Smooth muscle cell (in vitro differentiated cells): Measurements from ENCODE around the gene MRPL23. TPM values are rescaled to one million over a fixed set of nuclear protein-coding genes. Genes with fewer than 3 reads are reported as not detected.

Experiments
- DNase-seq: peaks from one replicate; lab custom pipeline; 2025; ENCODE audit not compliant: unreplicated experiment; lab: John Stamatoyannopoulos, UW
- H2AFZ ChIP-seq: fragments of 200-600 bp; sonication (generic); 2 replicates; pipeline ENCODE4 v1.6.0; 2016; ENCODE audit warnings: antibody characterized with exemption, low read depth, mild to moderate bottlenecking
- H3F3A ChIP-seq: fragments of 200-600 bp; sonication (generic); 2 replicates; pipeline ENCODE4 v1.6.0; 2017; ENCODE audit warnings: antibody characterized with exemption, low read depth
- H3K27ac ChIP-seq: fragments of 200-600 bp; sonication (generic); 2 replicates; pipeline ENCODE4 v1.5.1; 2016; ENCODE audit warnings: low read depth, mild to moderate bottlenecking
- H3K27me3 ChIP-seq: fragments of 200-600 bp; sonication (generic); 2 replicates; pipeline ENCODE4 v1.6.1; 2016; ENCODE audit warnings: low read depth, mild to moderate bottlenecking
- H3K36me3 ChIP-seq: fragments of 200-600 bp; sonication (generic); 2 replicates; pipeline ENCODE4 v1.5.1; 2016; ENCODE audit warnings: low read depth
- H3K4me1 ChIP-seq: fragments of 200-600 bp; sonication (generic); 2 replicates; pipeline ENCODE4 v1.5.1; 2016; ENCODE audit warnings: low read depth
- H3K4me2 ChIP-seq: fragments of 200-600 bp; sonication (generic); 2 replicates; pipeline ENCODE4 v1.6.0; 2016; ENCODE audit warnings: mild to moderate bottlenecking
- H3K4me3 ChIP-seq: fragments of 200-600 bp; sonication (generic); 2 replicates; pipeline ENCODE4 v1.5.1; 2016; ENCODE audit warnings: mild to moderate bottlenecking
- H3K79me2 ChIP-seq: fragments of 200-600 bp; sonication (generic); 2 replicates; pipeline ENCODE4 v1.6.0; 2016; ENCODE audit warnings: low read depth, mild to moderate bottlenecking
- H3K9ac ChIP-seq: fragments of 200-600 bp; sonication (generic); 2 replicates; pipeline ENCODE4 v1.6.0; 2016; ENCODE audit warnings: low read depth
- H3K9me3 ChIP-seq: fragments of 200-600 bp; sonication (generic); replicated peaks from 2 replicates; pipeline ENCODE4 v1.5.1; 2016; ENCODE audit warnings: low read depth
- H4K20me1 ChIP-seq: fragments of 200-600 bp; sonication (generic); 2 replicates; pipeline ENCODE4 v1.6.0; 2016; ENCODE audit warnings: low read depth
- CTCF ChIP-seq: fragments of 200-600 bp; sonication (generic); IDR thresholded peaks from 2 replicates; pipeline ENCODE4 v1.5.1; 2017; ENCODE audit warnings: borderline replicate concordance, mild to moderate bottlenecking, antibody characterized with exemption; ENCODE audit not compliant: insufficient read depth, poor library complexity, severe bottlenecking
- WGBS: methylation state at CpG from one replicate; pipeline ENCODE4 v1.1.7; 2016; ENCODE audit warnings: low lambda C conversion rate; 5-methylcytosine and 5-hydroxymethylcytosine counted together
- polyA plus RNA-seq: library from polyadenylated mRNA; unstranded; fragments of >200 nt; fragmentation: Nextera tagmentation; extraction: Ambion mirVana; gene quantifications from 2 replicates; pipeline ENCODE4 v1.2.1, GENCODE V29; 2016
- total RNA-seq: library from RNA; depleted of rRNA; stranded (reverse); fragments of >200 nt; gene quantifications from 2 replicates; pipeline ENCODE4 v1.2.3, GENCODE V29; 2014

Gene MRPL23
- total and polyA plus RNA-seq, 2 experiments from 2014 or later: 38.8 to 51.6 TPM

DNA sequence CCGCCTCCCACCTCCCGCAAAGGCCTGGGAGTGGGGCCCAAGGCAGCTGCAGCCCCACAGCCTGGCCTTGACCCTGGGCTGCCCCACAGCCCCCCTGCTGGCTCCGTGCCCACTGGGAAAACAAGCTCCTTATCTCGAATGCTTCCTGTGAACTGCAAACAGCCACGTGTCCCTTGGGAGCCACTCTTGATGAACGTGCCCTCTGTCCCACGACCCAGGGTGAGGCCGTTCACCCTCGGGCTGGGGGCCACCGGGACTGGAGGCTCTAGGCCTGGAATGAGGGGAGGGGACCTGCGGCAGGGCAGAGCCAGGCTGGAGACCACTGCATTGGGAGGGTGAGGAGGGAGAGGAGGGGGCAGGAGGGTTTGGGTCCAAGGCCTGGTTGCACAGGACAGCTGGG is 41.0 kb downstream of the MRPL23 start:
- Histone ChIP-seq H3K9me3 (no peaks in the 10 kb centered on the region), H3K4me2 (no peak overlapping the region), H3K36me3 (no peaks in the 10 kb centered on the region), H3K4me3 (no peak overlapping the region), H3K27ac (no peak overlapping the region), H3K9ac (no peak overlapping the region), H3K4me1 (no peaks in the 10 kb centered on the region), H4K20me1 (no peaks in the 10 kb centered on the region), H3K27me3 (no peaks in the 10 kb centered on the region), H3K79me2 (no peaks in the 10 kb centered on the region), H3F3A (no peaks in the 10 kb centered on the region), H2AFZ (no peak overlapping the region)
- no peak for DNase-seq
- TF ChIP-seq CTCF: no peak
- no CpG with 5 or more reads among the region's 11 CpGs for WGBS

DNA sequence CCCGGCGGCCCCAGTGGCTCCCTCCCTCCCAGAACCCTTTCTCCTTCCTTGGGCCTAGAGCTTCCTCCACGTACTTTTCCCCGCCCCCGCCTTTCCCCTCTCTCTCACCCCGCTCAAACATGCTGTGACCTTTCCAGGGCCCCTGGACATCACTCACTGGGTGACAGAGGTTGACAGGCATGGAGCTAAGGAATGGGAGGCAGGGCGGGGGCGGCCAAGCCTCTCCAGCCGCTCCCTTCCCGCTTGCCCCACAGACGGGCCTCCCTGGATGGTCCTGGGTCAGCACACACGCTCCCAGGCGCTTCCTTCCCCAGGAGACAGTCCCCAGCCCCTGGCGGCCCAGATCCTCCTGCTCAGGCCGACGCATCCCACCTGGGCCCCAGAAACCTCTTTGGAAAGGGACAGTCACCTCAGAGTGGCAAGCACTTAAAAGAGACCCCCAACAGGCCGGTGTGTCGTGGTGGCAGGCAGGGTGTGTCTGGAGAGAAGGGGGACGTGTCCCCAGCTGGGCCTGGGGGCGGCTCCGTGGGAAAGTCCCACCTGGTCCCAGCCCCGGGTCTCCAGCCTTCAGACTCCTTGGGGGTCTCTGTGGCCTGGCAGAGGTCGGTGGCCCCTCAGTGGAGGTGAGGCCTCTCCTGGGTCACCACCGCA is 41.7 kb downstream of the MRPL23 start:
- no peak for DNase-seq
- Histone ChIP-seq H3K9ac (no peak overlapping the region), H3K27me3 (no peaks in the 10 kb centered on the region), H3K4me1 (no peaks in the 10 kb centered on the region), H3K4me2 (no peak overlapping the region), H4K20me1 (no peaks in the 10 kb centered on the region), H3K79me2 (no peaks in the 10 kb centered on the region), H2AFZ (no peak overlapping the region), H3K4me3 (no peak overlapping the region), H3K27ac (no peak overlapping the region), H3F3A (no peaks in the 10 kb centered on the region), H3K36me3 (no peaks in the 10 kb centered on the region), H3K9me3 (no peaks in the 10 kb centered on the region)
- 40% methylated on average over 5 of the region's 24 CpGs for WGBS
- no peak for TF ChIP-seq CTCF

DNA sequence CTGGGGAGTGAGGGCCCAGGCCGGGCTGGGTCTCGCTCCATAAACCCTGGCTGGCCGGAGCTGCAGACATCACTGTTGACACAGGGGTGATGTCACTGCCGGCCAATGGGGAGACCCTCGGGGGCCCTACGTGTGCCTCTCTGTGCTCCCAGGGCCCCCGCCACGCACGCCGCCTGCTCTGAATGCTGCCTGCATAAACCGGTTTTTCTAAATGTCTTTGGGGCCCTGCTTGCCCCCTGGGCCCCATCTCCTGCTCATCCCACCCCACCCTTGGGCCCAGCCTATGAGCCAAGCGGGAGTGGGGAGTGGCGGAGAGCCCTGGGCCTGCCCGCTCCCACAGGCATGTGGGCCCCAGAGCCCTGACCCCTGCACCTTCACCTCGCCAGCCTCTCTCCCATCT is 42.8 kb downstream of the MRPL23 start:
- Histone ChIP-seq H4K20me1 (no peaks in the 10 kb centered on the region), H3K79me2 (no peaks in the 10 kb centered on the region), H3K27ac (no peak overlapping the region), H3K36me3 (no peaks in the 10 kb centered on the region), H2AFZ (no peak overlapping the region), H3K9me3 (no peaks in the 10 kb centered on the region), H3K4me2 (no peak overlapping the region), H3F3A (no peaks in the 10 kb centered on the region), H3K4me3 (no peak overlapping the region), H3K4me1 (no peaks in the 10 kb centered on the region), H3K9ac (no peak overlapping the region), H3K27me3 (no peaks in the 10 kb centered on the region)
- no peak for TF ChIP-seq CTCF
- no CpG with 5 or more reads among the region's 15 CpGs for WGBS
- DNase-seq: no peak

- H3K9me3 ChIP-seq: no peaks in the 10 kb centered on the region
Observed at GRCh38 chr11:1990872-1991578, 43.9 kb downstream of the MRPL23 start.

More at GRCh38 chr11:1990872-1991578, 43.9 kb downstream of the MRPL23 start:
- no peaks in the 10 kb centered on the region for H3K4me1 ChIP-seq
- no peak overlapping the region for H3K4me3 ChIP-seq
- H4K20me1 ChIP-seq: no peaks in the 10 kb centered on the region
- no peaks in the 10 kb centered on the region for H3K79me2 ChIP-seq
- H3K4me2 ChIP-seq: no peak overlapping the region
- no peaks in the 10 kb centered on the region for H3K27me3 ChIP-seq
- no peak overlapping the region for H3K9ac ChIP-seq
- no peaks in the 10 kb centered on the region for H3F3A ChIP-seq
- DNase-seq: no peak
- H3K27ac ChIP-seq: no peak overlapping the region
- no peak for TF ChIP-seq CTCF
- no CpG with 5 or more reads among the region's 29 CpGs for WGBS
- H2AFZ ChIP-seq: no peak overlapping the region
- H3K36me3 ChIP-seq: no peaks in the 10 kb centered on the region
